ENCODE data around the gene KRTCAP3. TPM values are rescaled to one million over a fixed set of nuclear protein-coding genes. Genes with fewer than 3 reads are reported as not detected.

The KRTCAP3 gene
- total RNA-seq, 1 donor from 2014 or later: 1.4 TPM

- H3K27me3 ChIP-seq (ENCODE audit: insufficient read depth, low read length): no peaks in the 10 kb centered on the region
- H3K79me2 ChIP-seq (ENCODE audit: insufficient read depth, low read length): peaks cover 10% of the 10 kb centered on the region
- H3K4me3 ChIP-seq (ENCODE audit: insufficient read depth, low read depth, low read length): no peak overlapping the region
- Mint-ChIP-seq H3K27ac (ENCODE audit: unreplicated experiment) (no peak overlapping the region), H3K36me3 (ENCODE audit: low read depth, unreplicated experiment) (peaks cover 9% of the 10 kb centered on the region), H3K4me1 (ENCODE audit: low read depth, unreplicated experiment) (no peaks in the 10 kb centered on the region), H3K9me3 (ENCODE audit: unreplicated experiment) (no peaks in the 10 kb centered on the region), H3K4me3 (ENCODE audit: unreplicated experiment) (no peak overlapping the region), H3K27me3 (ENCODE audit: low read depth, unreplicated experiment) (no peaks in the 10 kb centered on the region)
- H3K9me3 ChIP-seq (ENCODE audit: insufficient read depth, low read depth, low read length): no peaks in the 10 kb centered on the region
- H3K4me2 ChIP-seq (ENCODE audit: low read length): no peak overlapping the region
- no peak overlapping the region for H2AFZ ChIP-seq (ENCODE audit: low read depth, low read length)
- no peaks in the 10 kb centered on the region for H4K20me1 ChIP-seq (ENCODE audit: insufficient read depth, low read length)
- H3K9ac ChIP-seq (ENCODE audit: low read length): no peak overlapping the region
- no peak for FAIRE-seq
- H3K36me3 ChIP-seq (ENCODE audit: insufficient read depth, low read length): peaks cover 4% of the 10 kb centered on the region
- H3K4me1 ChIP-seq (ENCODE audit: insufficient read depth, low read length): peaks cover 8% of the 10 kb centered on the region
- no peak for DNase-seq (ENCODE audit: low read depth)
- no peak overlapping the region for H3K27ac ChIP-seq (ENCODE audit: low read depth, low read length)
- TF ChIP-seq EZH2 (IDR thresholded peaks at IDR 0.05; ENCODE audit: insufficient read depth, low read length): no peak
- TF ChIP-seq CTCF (IDR thresholded peaks at IDR 0.05; ENCODE audit: insufficient read depth, low read depth, low read length): no peak
These were observed 43.3 kb downstream of the KRTCAP3 start for GRCh38 chr2:27485496-27485895.

GRCh38 chr2:27489118-27489497 is 46.9 kb downstream of the KRTCAP3 start:
- H3K27me3 ChIP-seq (ENCODE audit: insufficient read depth, low read length): no peaks in the 10 kb centered on the region
- H3K4me2 ChIP-seq (ENCODE audit: low read length): peak overlapping the region; percentile 95
- DNase-seq (ENCODE audit: low read depth): peak; percentile 28
- Mint-ChIP-seq H3K4me1 (ENCODE audit: low read depth, unreplicated experiment) (no peaks in the 10 kb centered on the region), H3K36me3 (ENCODE audit: low read depth, unreplicated experiment) (peaks cover 2% of the 10 kb centered on the region), H3K4me3 (ENCODE audit: unreplicated experiment) (peak overlapping the region; percentile 92), H3K9me3 (ENCODE audit: unreplicated experiment) (peaks cover 1% of the 10 kb centered on the region), H3K27me3 (ENCODE audit: low read depth, unreplicated experiment) (peaks cover 2% of the 10 kb centered on the region), H3K27ac (ENCODE audit: unreplicated experiment) (peak overlapping the region; percentile 89)
- peak overlapping the region; percentile 96 for H2AFZ ChIP-seq (ENCODE audit: low read depth, low read length)
- H4K20me1 ChIP-seq (ENCODE audit: insufficient read depth, low read length): no peaks in the 10 kb centered on the region
- TF ChIP-seq CTCF (IDR thresholded peaks at IDR 0.05; ENCODE audit: insufficient read depth, low read depth, low read length) (peak; percentile 6), EZH2 (IDR thresholded peaks at IDR 0.05; ENCODE audit: insufficient read depth, low read length) (no peak)
- peaks cover 4% of the 10 kb centered on the region for H3K36me3 ChIP-seq (ENCODE audit: insufficient read depth, low read length)
- peaks cover 12% of the 10 kb centered on the region for H3K4me1 ChIP-seq (ENCODE audit: insufficient read depth, low read length)
- no peak for FAIRE-seq
- peak overlapping the region; percentile 83 for H3K9ac ChIP-seq (ENCODE audit: low read length)
- peaks cover 10% of the 10 kb centered on the region for H3K79me2 ChIP-seq (ENCODE audit: insufficient read depth, low read length)
- H3K9me3 ChIP-seq (ENCODE audit: insufficient read depth, low read depth, low read length): no peaks in the 10 kb centered on the region
- peak overlapping the region; percentile 66 for H3K27ac ChIP-seq (ENCODE audit: low read depth, low read length)
- peak overlapping the region; percentile 89 for H3K4me3 ChIP-seq (ENCODE audit: insufficient read depth, low read depth, low read length)

GRCh38 chr2:27489498-27490397 is 47.6 kb downstream of the KRTCAP3 start, which contains the start of gene IFT172:
Gene IFT172, minus strand, starts transcription at chr2:27489743. Its CDS starts 90 bp downstream, at chr2:27489653.
- TF ChIP-seq CTCF (IDR thresholded peaks at IDR 0.05; ENCODE audit: insufficient read depth, low read depth, low read length) (no peak), EZH2 (IDR thresholded peaks at IDR 0.05; ENCODE audit: insufficient read depth, low read length) (no peak)
- peak within 1 kb of the TSS; percentile 66 for H3K27ac ChIP-seq (ENCODE audit: low read depth, low read length)
- H3K36me3 ChIP-seq (ENCODE audit: insufficient read depth, low read length): no peaks in the 10 kb centered on the region
- H2AFZ ChIP-seq (ENCODE audit: low read depth, low read length): peak within 1 kb of the TSS; percentile 96
- Mint-ChIP-seq H3K27ac (ENCODE audit: unreplicated experiment) (peak within 1 kb of the TSS; percentile 89), H3K36me3 (ENCODE audit: low read depth, unreplicated experiment) (peaks cover 2% of the 10 kb centered on the region), H3K27me3 (ENCODE audit: low read depth, unreplicated experiment) (peaks cover 2% of the 10 kb centered on the region), H3K4me3 (ENCODE audit: unreplicated experiment) (peak within 1 kb of the TSS; percentile 92), H3K9me3 (ENCODE audit: unreplicated experiment) (peaks cover 1% of the 10 kb centered on the region), H3K4me1 (ENCODE audit: low read depth, unreplicated experiment) (no peaks in the 10 kb centered on the region)
- peak; percentile 73 for FAIRE-seq
- peaks cover 10% of the 10 kb centered on the region for H3K79me2 ChIP-seq (ENCODE audit: insufficient read depth, low read length)
- peak within 1 kb of the TSS; percentile 89 for H3K4me3 ChIP-seq (ENCODE audit: insufficient read depth, low read depth, low read length)
- peak within 1 kb of the TSS; percentile 95 for H3K4me2 ChIP-seq (ENCODE audit: low read length)
- H3K27me3 ChIP-seq (ENCODE audit: insufficient read depth, low read length): no peaks in the 10 kb centered on the region
- peak; percentile 94 for DNase-seq (ENCODE audit: low read depth)
- H4K20me1 ChIP-seq (ENCODE audit: insufficient read depth, low read length): no peaks in the 10 kb centered on the region
- peaks cover 17% of the 10 kb centered on the region for H3K4me1 ChIP-seq (ENCODE audit: insufficient read depth, low read length)
- no peaks in the 10 kb centered on the region for H3K9me3 ChIP-seq (ENCODE audit: insufficient read depth, low read depth, low read length)
- peak within 1 kb of the TSS; percentile 83 for H3K9ac ChIP-seq (ENCODE audit: low read length)
